C4-2B (cell line): ENCODE results near the gene BAZ1B.

Experiments used
- ZFX ChIP-seq: fragments of 450-650 bp; IDR thresholded peaks from 2 replicates; pipeline ENCODE4 v1.6.1; 2017
- TF ChIP-seq, protein P1 (sequence below): fragments of 450-650 bp; conservative IDR thresholded peaks from 2 replicates; pipeline ENCODE4 v1.5.1; 2017; ENCODE audit warnings: mild to moderate bottlenecking

DNA sequence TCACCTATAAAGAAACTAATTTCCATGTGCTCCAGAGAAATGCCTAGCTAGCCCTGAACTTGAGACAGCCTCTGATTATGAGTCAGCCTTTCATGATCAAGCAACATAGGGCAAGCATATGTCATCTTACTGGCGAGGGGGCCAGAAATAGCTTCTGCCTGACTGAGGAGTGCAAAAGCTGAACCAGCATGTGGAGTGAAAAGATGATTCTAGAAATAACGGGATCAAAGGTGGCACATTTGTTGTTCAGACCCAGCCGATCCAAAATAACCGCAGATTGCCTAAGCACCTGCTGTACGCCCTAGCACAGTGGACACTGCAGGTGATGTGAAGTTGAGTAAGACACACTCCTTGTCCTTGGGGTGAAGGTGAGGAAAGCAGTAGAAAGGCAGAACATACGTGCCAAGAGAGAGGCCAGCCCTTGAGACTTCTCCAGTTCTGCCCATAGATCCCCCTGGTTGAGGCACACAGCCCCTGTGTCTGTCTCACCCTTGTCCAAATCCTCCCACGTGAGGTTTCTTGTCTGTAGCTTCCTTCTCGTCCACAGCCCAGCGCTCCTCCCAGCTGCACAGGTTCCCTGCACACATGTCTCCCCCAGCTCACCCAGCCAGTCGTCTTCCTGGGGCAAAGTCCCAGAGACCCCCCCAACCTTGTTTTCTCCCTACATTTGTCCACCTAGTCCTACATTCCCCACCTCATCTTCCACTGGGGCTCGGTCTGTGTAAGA, 38.2 kb upstream of the BAZ1B start:
- TF ChIP-seq, protein P1, sequence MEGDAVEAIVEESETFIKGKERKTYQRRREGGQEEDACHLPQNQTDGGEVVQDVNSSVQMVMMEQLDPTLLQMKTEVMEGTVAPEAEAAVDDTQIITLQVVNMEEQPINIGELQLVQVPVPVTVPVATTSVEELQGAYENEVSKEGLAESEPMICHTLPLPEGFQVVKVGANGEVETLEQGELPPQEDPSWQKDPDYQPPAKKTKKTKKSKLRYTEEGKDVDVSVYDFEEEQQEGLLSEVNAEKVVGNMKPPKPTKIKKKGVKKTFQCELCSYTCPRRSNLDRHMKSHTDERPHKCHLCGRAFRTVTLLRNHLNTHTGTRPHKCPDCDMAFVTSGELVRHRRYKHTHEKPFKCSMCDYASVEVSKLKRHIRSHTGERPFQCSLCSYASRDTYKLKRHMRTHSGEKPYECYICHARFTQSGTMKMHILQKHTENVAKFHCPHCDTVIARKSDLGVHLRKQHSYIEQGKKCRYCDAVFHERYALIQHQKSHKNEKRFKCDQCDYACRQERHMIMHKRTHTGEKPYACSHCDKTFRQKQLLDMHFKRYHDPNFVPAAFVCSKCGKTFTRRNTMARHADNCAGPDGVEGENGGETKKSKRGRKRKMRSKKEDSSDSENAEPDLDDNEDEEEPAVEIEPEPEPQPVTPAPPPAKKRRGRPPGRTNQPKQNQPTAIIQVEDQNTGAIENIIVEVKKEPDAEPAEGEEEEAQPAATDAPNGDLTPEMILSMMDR: no peak
- TF ChIP-seq ZFX: no peak
